ENCODE results near the gene ARHGAP5. TPM values are rescaled to one million over a fixed set of nuclear protein-coding genes. Genes with fewer than 3 reads are reported as not detected.
A peak's percentile ranks its signal among the peaks of the same experiment; 100 is the strongest.

ARHGAP5 gene
- polyA plus RNA-seq, 1 experiment = 45.6 TPM

GRCh38 chr14:32068708-32069107, 8.4 kb upstream of the ARHGAP5 start:
- H3K9me3 ChIP-seq (ENCODE audit: control insufficient read depth, insufficient read depth, low read length) = no peaks in the 10 kb centered on the region
- ChIA-PET POLR2A (no interaction called here), CTCF (no interaction called here)
- peaks cover 2% of the 10 kb centered on the region for H3K27me3 ChIP-seq (ENCODE audit: control insufficient read depth, insufficient read depth, low read length)
- no peak for TF ChIP-seq CTCF (IDR thresholded peaks at IDR 0.05; ENCODE audit: low read depth, low read length)
- H3K4me3 ChIP-seq (ENCODE audit: low read depth, low read length) = no peak overlapping the region
- H3K27ac ChIP-seq (ENCODE audit: low read depth, low read length) = no peak overlapping the region
- DNase-seq (ENCODE audit: low read depth, low spot score) = no peak

- POLR2A ChIA-PET = no interaction called here
- no peak for TF ChIP-seq CTCF (IDR thresholded peaks at IDR 0.05; ENCODE audit: low read depth, low read length)
- H3K9me3 ChIP-seq (ENCODE audit: control insufficient read depth, insufficient read depth, low read length) = no peaks in the 10 kb centered on the region
- no peak for DNase-seq (ENCODE audit: low read depth, low spot score)
- no peak overlapping the region for H3K27ac ChIP-seq (ENCODE audit: low read depth, low read length)
- no peak overlapping the region for H3K4me3 ChIP-seq (ENCODE audit: low read depth, low read length)
- CTCF ChIA-PET = interaction anchor here (0.5 to 2.4 kb wide), 4 partner anchors 24 to 653 kb away, joined by 3 to 13 read pairs (median 4); no protein-coding TSS in a partner anchor
- peaks cover 2% of the 10 kb centered on the region for H3K27me3 ChIP-seq (ENCODE audit: control insufficient read depth, insufficient read depth, low read length)
These were observed 6.8 kb upstream of the ARHGAP5 start for GRCh38 chr14:32070282-32070681.

GRCh38 chr14:32072676-32073075, 4.4 kb upstream of the ARHGAP5 start:
- Histone ChIP-seq H3K27me3 (ENCODE audit: control insufficient read depth, insufficient read depth, low read length) (no peaks in the 10 kb centered on the region), H3K9me3 (ENCODE audit: control insufficient read depth, insufficient read depth, low read length) (0 out of 2 replicates have a peak, but pooled peaks cover 2% of the 10 kb centered on the region), H3K27ac (ENCODE audit: low read depth, low read length) (no peak overlapping the region), H3K4me3 (ENCODE audit: low read depth, low read length) (no peak overlapping the region)
- POLR2A ChIA-PET = no interaction called here
- CTCF ChIA-PET = interaction anchor here (0.5 to 3.7 kb wide), 24 partner anchors 10 to 594 kb away, joined by 3 to 93 read pairs (median 4); partner anchors contain the start of gene RNU6-8
- no peak for DNase-seq (ENCODE audit: low read depth, low spot score)
- no peak for TF ChIP-seq CTCF (IDR thresholded peaks at IDR 0.05; ENCODE audit: low read depth, low read length)

- Histone ChIP-seq H3K4me3 (ENCODE audit: low read depth, low read length) (no peak overlapping the region), H3K27ac (ENCODE audit: low read depth, low read length) (no peak overlapping the region), H3K9me3 (ENCODE audit: control insufficient read depth, insufficient read depth, low read length) (0 out of 2 replicates have a peak, but pooled peaks cover 2% of the 10 kb centered on the region), H3K27me3 (ENCODE audit: control insufficient read depth, insufficient read depth, low read length) (no peaks in the 10 kb centered on the region)
- CTCF ChIA-PET = interaction anchor here (0.6 to 3.7 kb wide), 31 partner anchors 8 to 595 kb away, joined by 3 to 93 read pairs (median 4); partner anchors contain the start of gene RNU6-8
- peak; percentile 48 for DNase-seq (ENCODE audit: low read depth, low spot score)
- TF ChIP-seq CTCF (IDR thresholded peaks at IDR 0.05; ENCODE audit: low read depth, low read length) = peak; percentile 85
- POLR2A ChIA-PET = no interaction called here
These were observed 3.4 kb upstream of the ARHGAP5 start for GRCh38 chr14:32073537-32074189.

- no peak for TF ChIP-seq CTCF (IDR thresholded peaks at IDR 0.05; ENCODE audit: low read depth, low read length)
- H3K27ac ChIP-seq (ENCODE audit: low read depth, low read length) = no peak overlapping the region
These were observed 2.1 kb upstream of the ARHGAP5 start for GRCh38 chr14:32074887-32075572.

More at GRCh38 chr14:32074887-32075572, 2.1 kb upstream of the ARHGAP5 start:
- ChIA-PET CTCF (interaction anchor here (0.7 to 3.7 kb wide), 2 partner anchors 178 to 311 kb away, joined by 3 to 93 read pairs; no protein-coding TSS in a partner anchor), POLR2A (no interaction called here)
- peak overlapping the region; percentile 80 for H3K4me3 ChIP-seq (ENCODE audit: low read depth, low read length)
- H3K9me3 ChIP-seq (ENCODE audit: control insufficient read depth, insufficient read depth, low read length) = 0 out of 2 replicates have a peak, but pooled peaks cover 2% of the 10 kb centered on the region
- no peak for DNase-seq (ENCODE audit: low read depth, low spot score)
- no peaks in the 10 kb centered on the region for H3K27me3 ChIP-seq (ENCODE audit: control insufficient read depth, insufficient read depth, low read length)

Data from AG04450 (cell line).